C4-2B (cell line): ENCODE measurements around the gene MIEF1.

Experiments
- ZFX ChIP-seq: fragments of 450-650 bp; IDR thresholded peaks from 2 replicates; pipeline ENCODE4 v1.6.1; 2017
- TF ChIP-seq, protein P1 (sequence below): fragments of 450-650 bp; conservative IDR thresholded peaks from 2 replicates; pipeline ENCODE4 v1.5.1; 2017; ENCODE audit warnings: mild to moderate bottlenecking

DNA sequence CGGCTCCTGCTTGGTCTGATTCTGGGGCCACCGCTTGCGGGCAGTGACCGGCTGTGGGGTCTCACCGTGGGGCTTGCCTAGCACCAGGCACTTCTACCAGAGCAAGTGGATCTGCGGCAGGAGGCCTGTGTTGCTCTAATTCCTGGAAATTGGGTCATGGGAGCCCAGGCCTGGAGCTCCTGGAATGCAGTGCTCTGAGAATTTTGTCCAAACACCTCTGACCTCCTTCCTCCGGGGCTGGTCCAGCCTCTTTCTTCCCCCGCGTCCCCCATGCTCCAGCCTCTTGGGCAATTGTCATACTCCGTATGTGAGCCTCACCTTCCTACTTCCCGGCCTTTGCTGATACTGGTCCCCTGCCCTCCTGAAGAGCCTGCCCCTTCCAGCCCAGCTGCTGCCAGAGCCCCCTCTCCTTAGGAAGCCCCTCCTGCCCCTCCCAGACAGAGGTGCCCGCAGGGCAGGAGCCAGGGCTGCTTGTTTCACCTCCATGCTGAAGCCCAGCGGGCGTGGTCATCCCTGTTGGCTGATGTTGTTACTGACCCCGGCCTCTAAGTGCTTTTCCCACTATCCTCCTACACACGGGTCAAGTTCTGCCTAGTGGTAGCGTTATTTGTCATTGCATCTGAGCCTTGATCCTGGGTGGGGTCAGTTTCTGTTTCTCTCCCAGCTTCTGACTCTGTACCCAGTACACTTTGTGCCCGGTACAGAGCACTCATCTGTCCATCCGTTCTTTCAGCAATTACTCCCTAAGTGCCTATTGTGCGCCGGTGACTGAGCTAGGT is 35.7 kb upstream of the MIEF1 start:
- TF ChIP-seq, protein P1, sequence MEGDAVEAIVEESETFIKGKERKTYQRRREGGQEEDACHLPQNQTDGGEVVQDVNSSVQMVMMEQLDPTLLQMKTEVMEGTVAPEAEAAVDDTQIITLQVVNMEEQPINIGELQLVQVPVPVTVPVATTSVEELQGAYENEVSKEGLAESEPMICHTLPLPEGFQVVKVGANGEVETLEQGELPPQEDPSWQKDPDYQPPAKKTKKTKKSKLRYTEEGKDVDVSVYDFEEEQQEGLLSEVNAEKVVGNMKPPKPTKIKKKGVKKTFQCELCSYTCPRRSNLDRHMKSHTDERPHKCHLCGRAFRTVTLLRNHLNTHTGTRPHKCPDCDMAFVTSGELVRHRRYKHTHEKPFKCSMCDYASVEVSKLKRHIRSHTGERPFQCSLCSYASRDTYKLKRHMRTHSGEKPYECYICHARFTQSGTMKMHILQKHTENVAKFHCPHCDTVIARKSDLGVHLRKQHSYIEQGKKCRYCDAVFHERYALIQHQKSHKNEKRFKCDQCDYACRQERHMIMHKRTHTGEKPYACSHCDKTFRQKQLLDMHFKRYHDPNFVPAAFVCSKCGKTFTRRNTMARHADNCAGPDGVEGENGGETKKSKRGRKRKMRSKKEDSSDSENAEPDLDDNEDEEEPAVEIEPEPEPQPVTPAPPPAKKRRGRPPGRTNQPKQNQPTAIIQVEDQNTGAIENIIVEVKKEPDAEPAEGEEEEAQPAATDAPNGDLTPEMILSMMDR: no peak
- TF ChIP-seq ZFX: no peak
